PC-9 (cell line): Measurements from ENCODE around the gene KIAA0513.

Source experiments
- EZH2 ChIP-seq: fragments of 200-600 bp; sonication (generic); IDR thresholded peaks from 2 replicates; pipeline ENCODE4 v1.8.0; 2017; ENCODE audit warnings: antibody characterized with exemption, low read depth
- TF ChIP-seq, protein P1 (sequence below): fragments of 200-600 bp; sonication (generic); conservative IDR thresholded peaks from 2 replicates; pipeline ENCODE4 v1.6.1; 2017; ENCODE audit warnings: mixed run types, antibody characterized with exemption, mild to moderate bottlenecking, moderate library complexity

DNA sequence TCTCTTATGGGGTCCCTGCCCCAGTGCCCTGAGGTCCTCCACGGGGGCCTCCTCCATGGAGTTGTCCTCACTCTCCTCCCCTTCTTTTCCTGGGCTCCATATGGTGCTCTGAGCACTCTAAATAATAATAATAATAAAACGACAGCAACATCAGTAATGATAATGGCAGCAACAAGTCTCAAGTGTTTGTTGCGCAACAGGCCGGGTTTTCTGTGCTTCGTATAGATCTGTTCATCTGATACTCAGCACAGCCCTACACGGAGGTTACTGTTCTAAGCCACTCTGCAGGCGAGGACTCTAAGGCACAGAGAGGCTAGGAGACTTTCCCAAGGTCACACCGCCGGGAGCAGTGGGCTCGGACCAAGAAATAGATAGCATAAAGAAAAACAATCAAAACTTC lies 71.0 kb downstream of the KIAA0513 start:
- TF ChIP-seq, protein P1, sequence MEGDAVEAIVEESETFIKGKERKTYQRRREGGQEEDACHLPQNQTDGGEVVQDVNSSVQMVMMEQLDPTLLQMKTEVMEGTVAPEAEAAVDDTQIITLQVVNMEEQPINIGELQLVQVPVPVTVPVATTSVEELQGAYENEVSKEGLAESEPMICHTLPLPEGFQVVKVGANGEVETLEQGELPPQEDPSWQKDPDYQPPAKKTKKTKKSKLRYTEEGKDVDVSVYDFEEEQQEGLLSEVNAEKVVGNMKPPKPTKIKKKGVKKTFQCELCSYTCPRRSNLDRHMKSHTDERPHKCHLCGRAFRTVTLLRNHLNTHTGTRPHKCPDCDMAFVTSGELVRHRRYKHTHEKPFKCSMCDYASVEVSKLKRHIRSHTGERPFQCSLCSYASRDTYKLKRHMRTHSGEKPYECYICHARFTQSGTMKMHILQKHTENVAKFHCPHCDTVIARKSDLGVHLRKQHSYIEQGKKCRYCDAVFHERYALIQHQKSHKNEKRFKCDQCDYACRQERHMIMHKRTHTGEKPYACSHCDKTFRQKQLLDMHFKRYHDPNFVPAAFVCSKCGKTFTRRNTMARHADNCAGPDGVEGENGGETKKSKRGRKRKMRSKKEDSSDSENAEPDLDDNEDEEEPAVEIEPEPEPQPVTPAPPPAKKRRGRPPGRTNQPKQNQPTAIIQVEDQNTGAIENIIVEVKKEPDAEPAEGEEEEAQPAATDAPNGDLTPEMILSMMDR = no peak
- no peak for TF ChIP-seq EZH2
